Measurements from ENCODE around the gene PEMT. TPM values are rescaled to one million over a fixed set of nuclear protein-coding genes. Genes with fewer than 3 reads are reported as not detected.

Gene PEMT
- polyA plus RNA-seq, 2 of the 4 experiments (the other 2 are of a cell fraction) = 47.5 to 47.8 TPM

DNA sequence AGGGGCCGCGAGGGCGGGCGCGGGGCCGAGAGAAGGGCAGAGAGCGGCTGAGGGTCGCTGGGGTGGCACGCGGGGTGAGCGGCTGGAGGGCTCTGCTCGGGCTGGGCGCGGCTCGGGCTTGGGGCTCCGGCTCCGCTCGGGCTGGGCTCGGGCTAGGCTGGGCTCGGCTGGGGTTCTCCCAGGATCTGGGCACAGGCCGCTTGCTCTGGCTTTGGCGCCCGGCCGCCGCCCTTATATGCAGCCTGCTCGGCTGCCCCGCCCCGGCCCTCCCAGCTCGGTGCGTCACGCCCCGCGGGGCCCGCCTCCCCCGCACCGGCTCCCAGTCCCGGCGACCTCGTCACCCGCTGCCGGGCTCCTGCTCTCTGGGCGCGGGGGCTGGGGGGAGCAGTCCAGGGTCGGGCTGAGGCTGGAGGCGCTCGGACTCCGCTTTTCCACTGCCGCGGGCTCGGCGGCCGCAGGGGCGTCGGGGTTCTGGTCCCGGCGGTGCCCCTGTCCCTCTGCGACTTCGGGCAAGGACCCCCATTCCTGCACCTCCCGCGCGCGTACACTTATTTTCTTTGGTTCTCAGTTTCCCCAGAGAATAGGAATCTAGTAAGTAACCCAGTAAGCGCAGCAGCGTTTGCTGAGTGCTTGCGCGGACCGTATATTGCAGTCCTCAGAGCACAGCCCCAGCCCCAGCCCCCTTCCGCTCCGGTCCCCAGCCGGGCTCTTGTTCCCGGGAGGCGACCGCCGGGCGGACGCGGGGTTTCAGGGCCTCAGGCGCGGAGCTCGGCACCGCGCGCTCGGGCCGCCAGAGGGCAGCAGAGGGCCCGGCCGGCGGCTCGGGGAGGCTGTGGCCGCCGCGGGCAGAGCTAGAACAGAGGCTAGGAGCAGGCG is 95.1 kb downstream of the PEMT start, which contains the start of gene RASD1 (continued):
- TF ChIP-seq, protein P1, sequence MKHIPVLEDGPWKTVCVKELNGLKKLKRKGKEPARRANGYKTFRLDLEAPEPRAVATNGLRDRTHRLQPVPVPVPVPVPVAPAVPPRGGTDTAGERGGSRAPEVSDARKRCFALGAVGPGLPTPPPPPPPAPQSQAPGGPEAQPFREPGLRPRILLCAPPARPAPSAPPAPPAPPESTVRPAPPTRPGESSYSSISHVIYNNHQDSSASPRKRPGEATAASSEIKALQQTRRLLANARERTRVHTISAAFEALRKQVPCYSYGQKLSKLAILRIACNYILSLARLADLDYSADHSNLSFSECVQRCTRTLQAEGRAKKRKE (CRISPR knock-in tag; IDR thresholded peaks at IDR 0.05; ENCODE audit: low read depth) = no peak
- no peak for TF ChIP-seq EHF (CRISPR knock-in tag; IDR thresholded peaks at IDR 0.05)
- no peak for TF ChIP-seq HEYL (CRISPR knock-in tag; IDR thresholded peaks at IDR 0.05)
- TF ChIP-seq, protein P2, sequence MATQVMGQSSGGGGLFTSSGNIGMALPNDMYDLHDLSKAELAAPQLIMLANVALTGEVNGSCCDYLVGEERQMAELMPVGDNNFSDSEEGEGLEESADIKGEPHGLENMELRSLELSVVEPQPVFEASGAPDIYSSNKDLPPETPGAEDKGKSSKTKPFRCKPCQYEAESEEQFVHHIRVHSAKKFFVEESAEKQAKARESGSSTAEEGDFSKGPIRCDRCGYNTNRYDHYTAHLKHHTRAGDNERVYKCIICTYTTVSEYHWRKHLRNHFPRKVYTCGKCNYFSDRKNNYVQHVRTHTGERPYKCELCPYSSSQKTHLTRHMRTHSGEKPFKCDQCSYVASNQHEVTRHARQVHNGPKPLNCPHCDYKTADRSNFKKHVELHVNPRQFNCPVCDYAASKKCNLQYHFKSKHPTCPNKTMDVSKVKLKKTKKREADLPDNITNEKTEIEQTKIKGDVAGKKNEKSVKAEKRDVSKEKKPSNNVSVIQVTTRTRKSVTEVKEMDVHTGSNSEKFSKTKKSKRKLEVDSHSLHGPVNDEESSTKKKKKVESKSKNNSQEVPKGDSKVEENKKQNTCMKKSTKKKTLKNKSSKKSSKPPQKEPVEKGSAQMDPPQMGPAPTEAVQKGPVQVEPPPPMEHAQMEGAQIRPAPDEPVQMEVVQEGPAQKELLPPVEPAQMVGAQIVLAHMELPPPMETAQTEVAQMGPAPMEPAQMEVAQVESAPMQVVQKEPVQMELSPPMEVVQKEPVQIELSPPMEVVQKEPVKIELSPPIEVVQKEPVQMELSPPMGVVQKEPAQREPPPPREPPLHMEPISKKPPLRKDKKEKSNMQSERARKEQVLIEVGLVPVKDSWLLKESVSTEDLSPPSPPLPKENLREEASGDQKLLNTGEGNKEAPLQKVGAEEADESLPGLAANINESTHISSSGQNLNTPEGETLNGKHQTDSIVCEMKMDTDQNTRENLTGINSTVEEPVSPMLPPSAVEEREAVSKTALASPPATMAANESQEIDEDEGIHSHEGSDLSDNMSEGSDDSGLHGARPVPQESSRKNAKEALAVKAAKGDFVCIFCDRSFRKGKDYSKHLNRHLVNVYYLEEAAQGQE (IDR thresholded peaks at IDR 0.05) = no peak
- TF ChIP-seq FOSL2 (IDR thresholded peaks at IDR 0.05) = no peak
- TF ChIP-seq FOSL2 (CRISPR knock-in tag; IDR thresholded peaks at IDR 0.05) = peak; percentile 32; the same call in 1 of the 2 replicates
- no peak for TF ChIP-seq KDM1A (IDR thresholded peaks at IDR 0.05; ENCODE audit: low read depth)
- TF ChIP-seq POLR2AphosphoS2 (conservative IDR thresholded peaks at IDR 0.05; ENCODE audit: low read length) = 0 out of 2 replicates have a peak, but pooled peaks have one; percentile 69
- TF ChIP-seq, protein P3, sequence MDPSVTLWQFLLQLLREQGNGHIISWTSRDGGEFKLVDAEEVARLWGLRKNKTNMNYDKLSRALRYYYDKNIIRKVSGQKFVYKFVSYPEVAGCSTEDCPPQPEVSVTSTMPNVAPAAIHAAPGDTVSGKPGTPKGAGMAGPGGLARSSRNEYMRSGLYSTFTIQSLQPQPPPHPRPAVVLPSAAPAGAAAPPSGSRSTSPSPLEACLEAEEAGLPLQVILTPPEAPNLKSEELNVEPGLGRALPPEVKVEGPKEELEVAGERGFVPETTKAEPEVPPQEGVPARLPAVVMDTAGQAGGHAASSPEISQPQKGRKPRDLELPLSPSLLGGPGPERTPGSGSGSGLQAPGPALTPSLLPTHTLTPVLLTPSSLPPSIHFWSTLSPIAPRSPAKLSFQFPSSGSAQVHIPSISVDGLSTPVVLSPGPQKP (IDR thresholded peaks at IDR 0.05; ENCODE audit: low read depth, low read length) = no peak
- no peak for TF ChIP-seq RARB (CRISPR knock-in tag; IDR thresholded peaks at IDR 0.05)
- no peak for TF ChIP-seq ZNF302 (CRISPR knock-in tag; IDR thresholded peaks at IDR 0.05)
- TF ChIP-seq SMC3 (IDR thresholded peaks at IDR 0.05) = peak; percentile 99

DNA sequence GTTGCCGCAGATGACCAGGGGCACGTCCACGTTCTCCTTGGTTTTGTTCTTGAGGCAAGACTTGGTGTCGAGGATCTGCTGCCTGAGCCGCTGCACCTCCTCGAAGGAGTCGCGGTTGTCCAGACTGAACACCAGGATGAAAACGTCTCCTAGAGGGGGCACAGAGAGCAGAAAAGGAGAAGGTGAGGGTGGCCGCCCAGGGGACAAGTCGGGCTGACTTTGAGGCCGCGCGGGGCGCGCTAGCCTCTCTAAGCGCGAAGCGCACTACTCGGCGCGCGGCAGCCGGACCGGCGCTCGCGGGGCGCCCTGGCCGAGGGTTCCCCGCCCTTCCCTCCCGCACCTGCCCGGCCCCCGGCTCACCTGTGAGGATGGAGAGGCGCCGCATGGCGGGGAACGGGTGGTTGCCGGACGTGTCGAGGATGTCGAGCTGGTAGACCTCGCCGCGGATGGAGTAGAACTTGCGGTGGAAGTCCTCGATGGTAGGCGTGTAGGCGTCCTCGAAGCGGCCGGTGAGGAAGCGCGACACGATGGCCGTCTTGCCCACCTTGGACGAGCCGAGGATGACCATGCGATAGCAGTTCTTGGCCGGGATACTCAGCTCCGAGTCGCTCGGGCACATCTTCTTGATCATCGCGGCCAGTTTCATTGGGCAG is 95.8 kb downstream of the PEMT start:
- peak overlapping the region; percentile 63 for H3K4me3 ChIP-seq
- H3K4me1 ChIP-seq = peaks cover 4% of the 10 kb centered on the region; the same call in 2 of the 3 replicates
- ATAC-seq (no peak), FAIRE-seq (no peak), DNase-seq (ENCODE audit: low read depth in 1 of 2, low spot score in 1 of 2) (no peak)
- WGBS (ENCODE audit: missing lambda C conversion rate) = 86% methylated on average over 61 of the region's 65 CpGs
- peak overlapping the region; percentile 81 to 93; a peak in 5 of 6 replicates for H3K27ac ChIP-seq
- TF ChIP-seq, protein P1 (CRISPR knock-in tag; IDR thresholded peaks at IDR 0.05; ENCODE audit: low read depth) = no peak
- TF ChIP-seq RCOR1 (IDR thresholded peaks at IDR 0.05; ENCODE audit: low read depth, low read length) = no peak
- TF ChIP-seq SMC3 (IDR thresholded peaks at IDR 0.05) = no peak
- TF ChIP-seq, protein P4, sequence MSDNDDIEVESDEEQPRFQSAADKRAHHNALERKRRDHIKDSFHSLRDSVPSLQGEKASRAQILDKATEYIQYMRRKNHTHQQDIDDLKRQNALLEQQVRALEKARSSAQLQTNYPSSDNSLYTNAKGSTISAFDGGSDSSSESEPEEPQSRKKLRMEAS (IDR thresholded peaks at IDR 0.05) = no peak; the same call in 1 of the 2 replicates
- TF ChIP-seq HDAC2 (IDR thresholded peaks at IDR 0.05) = no peak
- no peak for TF ChIP-seq PHF8 (IDR thresholded peaks at IDR 0.05; ENCODE audit: borderline replicate concordance, low read depth)
- TF ChIP-seq RFX5 (IDR thresholded peaks at IDR 0.05) = no peak
- no peak for TF ChIP-seq HOXB5 (CRISPR knock-in tag; IDR thresholded peaks at IDR 0.05)
- TF ChIP-seq HOXA7 (CRISPR knock-in tag; IDR thresholded peaks at IDR 0.05) = no peak
- no peak for TF ChIP-seq SREBF2 (IDR thresholded peaks at IDR 0.05)
- TF ChIP-seq HOXB13 (CRISPR knock-in tag; IDR thresholded peaks at IDR 0.05; ENCODE audit: low read depth) = no peak
- TF ChIP-seq, protein P5, sequence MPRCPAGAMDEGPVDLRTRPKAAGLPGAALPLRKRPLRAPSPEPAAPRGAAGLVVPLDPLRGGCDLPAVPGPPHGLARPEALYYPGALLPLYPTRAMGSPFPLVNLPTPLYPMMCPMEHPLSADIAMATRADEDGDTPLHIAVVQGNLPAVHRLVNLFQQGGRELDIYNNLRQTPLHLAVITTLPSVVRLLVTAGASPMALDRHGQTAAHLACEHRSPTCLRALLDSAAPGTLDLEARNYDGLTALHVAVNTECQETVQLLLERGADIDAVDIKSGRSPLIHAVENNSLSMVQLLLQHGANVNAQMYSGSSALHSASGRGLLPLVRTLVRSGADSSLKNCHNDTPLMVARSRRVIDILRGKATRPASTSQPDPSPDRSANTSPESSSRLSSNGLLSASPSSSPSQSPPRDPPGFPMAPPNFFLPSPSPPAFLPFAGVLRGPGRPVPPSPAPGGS (IDR thresholded peaks at IDR 0.05) = no peak
- TF ChIP-seq CHD4 (IDR thresholded peaks at IDR 0.05; ENCODE audit: borderline replicate concordance) = no peak
- no peak for TF ChIP-seq ESRRA (IDR thresholded peaks at IDR 0.05; ENCODE audit: borderline replicate concordance, low read length)
- peak overlapping the region; percentile 95 for H3K4me2 ChIP-seq
- ChIA-PET CTCF (interaction anchor here (0.6 to 9.6 kb wide), 55 partner anchors 11 to 477 kb away, joined by 3 to 254 read pairs (median 8); partner anchors contain the start of genes MED9 and PEMT), POLR2A (interaction anchor here (0.6 to 2.1 kb wide), 16 partner anchors 11 to 157 kb away, joined by 3 to 22 read pairs (median 8); partner anchors contain the start of gene PEMT)
- no peaks in the 10 kb centered on the region for H3K9me3 ChIP-seq
